ENCODE measurements around the gene OGDH.

- TF ChIP-seq BACH2 (CRISPR knock-in tag; IDR thresholded peaks at IDR 0.05; ENCODE audit: borderline replicate concordance) (no peak), CREB5 (CRISPR knock-in tag; IDR thresholded peaks at IDR 0.05; ENCODE audit: low read depth) (no peak), ISL1 (CRISPR knock-in tag; IDR thresholded peaks at IDR 0.05) (no peak), ZC3H10 (CRISPR knock-in tag; IDR thresholded peaks at IDR 0.05) (no peak), ZFP30 (CRISPR knock-in tag; IDR thresholded peaks at IDR 0.05) (no peak), POU6F1 (CRISPR knock-in tag; IDR thresholded peaks at IDR 0.05; ENCODE audit: borderline replicate concordance, low read depth) (no peak), ARNTL (CRISPR knock-in tag; IDR thresholded peaks at IDR 0.05; ENCODE audit: borderline replicate concordance, low read depth) (no peak), TOX (CRISPR knock-in tag; IDR thresholded peaks at IDR 0.05; ENCODE audit: borderline replicate concordance) (no peak), ZNF70 (CRISPR knock-in tag; IDR thresholded peaks at IDR 0.05) (no peak), RARB (CRISPR knock-in tag; IDR thresholded peaks at IDR 0.05) (no peak), PATZ1 (CRISPR knock-in tag; IDR thresholded peaks at IDR 0.05; ENCODE audit: borderline replicate concordance) (no peak)
These were observed 38.8 kb downstream of the OGDH start for GRCh38 chr7:44645254-44645653.
